GM10847 (cell line): ENCODE data around the gene CCDC61.

Experiments
- POLR2A ChIP-seq: IDR thresholded peaks from 2 replicates; pipeline ENCODE4 v1.6.1; 2011; ENCODE audit not compliant: insufficient read length; ENCODE audit errors: extremely low read depth

Gene CCDC61

DNA sequence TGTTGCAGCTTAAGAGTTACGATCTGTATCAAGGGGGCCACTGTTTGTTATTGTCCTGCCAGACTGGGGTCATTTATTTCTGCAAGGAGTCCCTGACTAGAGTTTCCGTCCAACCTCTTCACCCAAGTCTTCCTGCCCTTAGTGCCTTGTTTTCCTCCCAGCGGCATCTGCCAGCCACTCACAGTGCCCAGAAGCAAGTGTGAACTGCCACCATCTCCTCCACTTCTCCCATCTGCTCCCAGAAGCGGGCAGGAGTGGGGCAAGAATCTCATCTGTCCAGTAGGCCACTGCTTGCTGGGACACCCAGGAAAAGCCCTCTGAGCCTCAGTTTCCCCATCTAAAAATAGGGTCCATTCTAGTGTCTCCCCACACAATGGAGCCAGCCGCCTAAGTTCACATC is 25.6 kb upstream of the CCDC61 start:
- TF ChIP-seq POLR2A = no peak

DNA sequence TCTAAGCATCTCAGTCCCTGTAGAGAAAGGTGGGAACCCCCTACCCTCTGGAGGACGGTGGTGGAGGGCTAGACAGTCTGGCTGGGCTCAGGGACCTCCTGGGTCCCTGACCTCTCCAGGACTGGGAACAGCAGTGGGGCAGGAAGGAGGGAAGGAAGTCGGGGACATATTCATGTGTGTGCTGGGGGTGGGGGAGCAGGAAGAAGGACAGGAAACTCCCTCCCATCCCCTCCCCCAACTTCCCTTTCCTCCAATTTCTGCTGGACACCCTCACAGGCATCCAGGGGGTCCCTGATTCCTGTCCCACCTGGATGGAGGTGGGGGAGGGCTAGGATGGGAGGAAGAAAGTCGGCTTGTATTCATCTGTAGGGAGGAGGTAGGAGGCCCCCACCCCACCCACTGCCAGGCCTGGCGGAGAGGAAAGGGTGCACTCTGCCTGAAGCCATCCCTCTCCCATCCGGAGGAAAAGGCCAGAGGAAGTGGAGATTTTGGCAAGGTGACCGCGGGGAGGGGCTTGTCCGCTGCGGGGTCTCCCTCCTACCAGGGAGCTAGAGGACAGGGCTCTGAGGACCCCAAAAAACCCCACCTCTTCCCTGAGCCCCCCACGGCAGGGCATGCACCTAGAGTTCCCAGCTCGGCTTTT is 23.9 kb upstream of the CCDC61 start:
- no peak for TF ChIP-seq POLR2A

DNA sequence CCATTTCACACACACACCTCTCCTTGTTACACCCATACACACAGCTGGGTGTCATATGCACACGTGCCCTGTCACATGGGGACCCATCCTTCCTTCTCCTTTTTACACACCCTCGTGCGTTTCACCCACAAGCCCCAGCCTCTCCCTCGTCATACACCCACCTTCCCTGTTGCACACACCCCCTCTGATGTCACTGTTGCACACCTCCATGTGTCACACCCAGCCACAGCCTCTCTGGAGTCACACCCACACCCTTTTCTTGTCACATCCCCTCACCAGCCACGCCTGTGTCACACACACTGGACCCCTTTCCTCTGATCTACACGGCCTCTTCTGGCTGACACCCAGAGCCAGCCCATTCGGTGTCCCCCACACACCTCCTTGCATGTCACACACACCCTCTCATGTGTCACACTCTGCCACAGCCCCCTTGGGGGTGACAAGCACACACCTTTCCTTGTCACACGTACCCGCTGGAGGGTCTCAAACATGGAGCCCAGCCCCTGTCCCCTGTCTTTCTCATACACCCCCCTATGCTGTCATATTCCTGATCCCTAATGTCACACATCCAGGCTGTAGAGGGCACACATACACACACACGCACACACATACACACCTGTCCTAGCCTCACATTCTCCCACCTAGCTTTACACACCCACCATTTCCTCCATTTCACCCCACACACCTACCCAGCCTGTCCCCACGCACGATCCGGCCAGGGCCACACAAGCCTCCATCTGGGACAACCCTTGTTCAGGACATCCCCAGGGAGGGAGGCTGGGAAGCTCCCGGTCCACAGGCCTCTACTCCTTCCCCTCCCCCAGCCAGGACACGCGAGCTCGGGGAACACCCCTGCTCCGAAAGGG is 23.0 kb upstream of the CCDC61 start:
- no peak for TF ChIP-seq POLR2A

DNA sequence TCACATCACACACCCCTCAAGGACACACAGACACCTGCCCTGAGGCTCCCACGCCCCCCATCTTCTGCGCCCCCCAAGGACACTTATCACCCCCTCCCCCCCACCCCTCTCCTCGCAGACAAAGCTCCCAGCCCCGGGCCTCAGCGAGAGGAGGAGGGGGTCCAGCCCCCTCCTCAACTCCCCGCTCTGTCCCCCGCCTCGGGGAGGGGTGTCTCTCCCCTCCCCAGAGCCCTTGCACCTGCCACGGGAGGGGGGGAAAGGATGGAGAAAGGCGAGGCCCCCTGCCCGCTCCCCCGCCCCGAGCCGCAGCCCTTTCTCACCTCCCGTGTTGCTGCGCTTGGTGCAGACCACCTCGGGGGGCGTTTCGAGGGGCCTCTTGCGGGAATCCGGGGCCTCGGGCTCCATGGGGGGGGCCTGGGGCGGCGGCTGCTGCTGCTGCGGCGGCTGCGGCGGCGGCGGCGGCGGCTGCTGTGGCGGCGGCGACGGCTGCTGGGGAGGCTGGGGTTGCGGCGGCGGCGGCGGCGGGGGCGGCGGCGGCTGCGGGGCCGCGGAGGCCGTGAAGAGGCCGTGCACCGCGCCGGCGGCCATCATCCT is 22.2 kb upstream of the CCDC61 start:
- no peak for TF ChIP-seq POLR2A

DNA sequence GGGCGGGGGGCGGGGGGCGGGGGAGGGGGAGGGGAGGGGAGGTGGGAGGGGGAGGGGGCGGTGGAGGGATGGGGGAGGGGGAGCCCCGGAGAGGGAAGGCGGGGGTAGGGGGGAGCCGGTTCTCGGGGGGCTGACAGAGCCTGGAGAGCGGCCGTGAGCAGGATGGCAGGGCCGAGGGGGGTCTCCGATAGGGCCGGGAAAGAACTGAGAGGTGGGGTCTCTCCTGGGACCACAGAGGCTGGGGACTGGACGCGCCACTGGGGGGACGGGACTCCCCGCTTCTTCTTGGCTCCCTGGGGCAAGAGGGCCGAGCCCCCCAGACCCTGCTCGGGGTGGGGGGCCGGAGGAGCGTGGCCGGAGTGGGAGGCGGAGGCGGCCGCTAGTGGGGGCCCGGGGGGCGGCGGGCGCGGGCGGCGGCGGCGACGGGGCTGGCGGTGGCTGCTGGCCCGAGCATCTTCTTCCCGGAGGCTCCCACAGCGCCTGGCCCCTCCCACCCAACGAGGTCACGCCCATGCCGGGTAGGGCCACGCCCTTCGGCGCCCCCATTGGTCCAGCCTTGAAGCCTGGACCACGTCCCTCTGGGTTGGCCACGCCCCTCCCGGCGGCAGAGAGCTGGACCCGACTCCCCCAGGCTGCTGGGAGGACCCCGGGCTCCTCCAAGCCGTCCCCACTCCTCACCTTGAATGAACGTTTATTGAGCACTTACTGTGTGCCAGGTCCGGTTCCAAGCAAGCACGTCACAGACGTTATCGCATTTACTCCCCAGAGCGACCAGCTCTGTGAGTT is 21.5 kb upstream of the CCDC61 start, which contains the start of gene NOVA2:
NOVA2 (minus strand) TSS at position 313 of the 786 bp plus-strand sequence. CDS start 514 bp downstream, outside the sequence.
- TF ChIP-seq POLR2A = no peak

DNA sequence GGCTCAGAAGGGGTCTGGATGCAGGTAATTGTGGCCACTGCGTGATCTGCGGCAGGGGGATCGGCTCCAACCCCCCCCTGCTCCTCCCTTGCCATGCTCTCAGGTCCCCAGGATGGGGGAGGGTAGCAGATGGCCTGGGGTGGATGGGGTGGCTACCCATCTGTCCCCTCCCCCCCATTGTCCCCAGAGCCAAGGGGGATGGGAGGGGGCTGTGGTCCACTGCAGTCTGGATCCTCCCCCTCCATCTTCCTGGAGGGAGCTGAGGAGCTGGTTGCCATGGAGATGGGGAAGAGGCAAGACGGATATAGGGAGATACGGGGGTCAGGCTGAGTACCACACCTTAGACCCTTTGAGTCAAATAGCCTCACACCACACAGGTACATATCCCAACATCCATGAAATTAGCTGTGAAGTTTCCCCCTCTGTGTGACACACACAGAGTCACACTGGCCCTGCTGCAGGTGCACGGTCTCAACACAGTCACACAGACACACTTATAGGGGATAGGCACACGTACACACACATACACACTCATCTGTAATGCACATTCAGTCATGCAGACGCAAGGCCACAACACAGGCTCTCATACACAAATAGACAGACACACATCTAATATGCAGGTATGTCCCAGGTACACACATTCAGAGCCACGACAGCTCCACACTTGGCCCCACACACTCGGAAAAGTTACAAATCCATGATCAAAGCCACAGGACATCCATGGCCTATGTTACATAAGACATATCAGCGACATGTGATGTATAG is 19.8 kb upstream of the CCDC61 start:
- TF ChIP-seq POLR2A = no peak

DNA sequence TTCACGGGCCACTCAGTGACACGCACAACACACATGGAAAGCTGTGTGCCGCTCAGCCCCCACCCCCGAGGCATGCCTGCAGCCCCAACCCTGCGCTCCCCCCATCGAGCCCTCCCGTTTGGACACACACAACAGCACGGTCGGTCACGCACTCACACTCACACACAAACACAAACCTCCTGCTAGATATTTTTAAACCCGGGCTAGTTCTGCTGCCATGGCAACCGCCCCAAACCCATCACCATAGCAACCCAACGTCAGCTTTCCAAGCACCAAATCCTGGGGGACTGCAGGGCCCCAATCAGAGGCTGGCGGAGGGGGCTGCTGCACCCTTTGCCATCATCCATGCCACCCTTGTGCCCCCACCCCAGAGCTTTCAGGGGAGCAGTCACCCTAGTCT is 19.1 kb upstream of the CCDC61 start:
- TF ChIP-seq POLR2A = no peak

DNA sequence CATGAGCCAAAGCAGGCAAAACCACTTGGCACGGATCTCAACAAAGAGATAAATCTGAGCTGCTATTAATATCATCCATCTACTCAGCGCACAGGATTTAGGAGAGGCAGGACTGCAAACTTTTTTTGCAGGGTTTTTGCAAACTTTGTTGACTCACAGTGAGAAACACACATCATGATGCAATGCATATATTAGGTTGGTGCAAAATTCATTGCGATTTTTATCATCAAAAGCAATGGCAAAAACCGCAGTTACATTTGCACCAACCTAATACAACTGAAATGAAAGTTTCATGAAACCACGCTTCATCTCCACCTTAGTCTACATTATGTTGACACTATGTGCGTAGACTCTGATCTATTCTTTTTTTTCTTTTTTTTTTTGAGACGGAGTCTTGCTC is 17.1 kb upstream of the CCDC61 start:
- no peak for TF ChIP-seq POLR2A

DNA sequence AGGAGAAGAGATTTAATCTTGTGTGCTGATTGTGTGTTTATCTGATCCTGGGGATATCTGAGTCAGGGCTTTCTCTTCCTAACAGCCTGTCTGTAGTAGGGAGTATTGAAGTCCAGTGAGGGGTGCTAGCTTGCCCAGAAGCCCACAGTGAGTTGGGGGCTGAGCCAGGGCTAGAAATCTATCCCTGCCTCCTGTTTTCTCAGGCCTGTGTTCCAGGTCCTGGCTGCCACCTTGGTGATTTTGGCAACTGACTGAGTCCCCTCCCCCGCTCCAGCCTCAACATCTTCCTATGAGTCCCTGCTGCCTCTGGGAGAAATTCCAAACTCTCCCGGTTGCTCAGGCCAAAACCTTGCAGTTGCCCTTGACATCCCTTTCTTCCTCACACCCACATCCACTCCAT is 13.9 kb upstream of the CCDC61 start:
- TF ChIP-seq POLR2A = no peak

DNA sequence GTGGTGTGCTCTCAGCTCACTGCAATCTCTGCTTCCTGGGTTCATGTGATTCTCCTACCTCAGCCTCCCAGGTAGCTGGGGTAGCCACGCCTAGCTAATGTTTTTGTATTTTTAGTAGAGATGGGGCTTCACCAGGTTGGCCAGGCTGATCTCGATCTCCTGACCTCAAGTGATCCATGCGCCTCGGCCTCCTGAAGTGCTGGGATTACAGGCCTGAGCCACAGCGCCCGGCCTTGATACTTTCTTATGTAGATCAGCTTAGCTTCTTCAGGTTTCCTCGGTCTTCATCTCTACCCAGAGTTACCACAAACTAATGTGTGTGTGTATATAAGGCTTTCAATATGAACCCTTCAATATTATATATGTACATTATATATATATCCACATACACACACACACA is 9.9 kb upstream of the CCDC61 start:
- TF ChIP-seq POLR2A = no peak

DNA sequence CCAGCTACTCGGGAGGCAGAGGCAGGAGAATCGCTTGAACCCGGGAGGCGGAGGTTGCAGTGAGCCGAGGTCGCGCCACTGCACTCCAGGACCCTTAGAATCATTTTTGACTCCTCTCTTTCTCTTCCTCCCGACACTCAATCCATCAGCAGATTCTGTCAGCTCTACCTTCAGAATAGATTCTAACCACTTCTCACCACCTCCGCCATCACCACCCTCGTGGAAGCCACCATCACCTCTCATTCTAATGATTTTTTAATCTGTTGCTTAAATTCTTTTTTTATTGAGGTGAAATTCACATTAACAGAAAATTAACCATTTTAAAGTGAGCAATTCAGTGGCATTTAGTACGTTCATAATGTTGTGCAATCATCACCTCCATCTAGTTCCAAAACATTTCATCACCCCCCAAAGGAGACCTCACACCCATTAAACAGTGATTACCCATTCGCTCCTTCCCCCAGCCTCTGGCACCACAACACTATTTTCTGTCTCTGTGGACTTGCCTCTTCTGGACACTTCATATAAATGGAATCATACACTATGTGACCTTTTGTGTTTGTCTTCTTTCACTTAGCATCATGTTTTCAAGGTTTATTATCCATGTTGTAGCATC is 5.0 kb upstream of the CCDC61 start:
- no peak for TF ChIP-seq POLR2A

DNA sequence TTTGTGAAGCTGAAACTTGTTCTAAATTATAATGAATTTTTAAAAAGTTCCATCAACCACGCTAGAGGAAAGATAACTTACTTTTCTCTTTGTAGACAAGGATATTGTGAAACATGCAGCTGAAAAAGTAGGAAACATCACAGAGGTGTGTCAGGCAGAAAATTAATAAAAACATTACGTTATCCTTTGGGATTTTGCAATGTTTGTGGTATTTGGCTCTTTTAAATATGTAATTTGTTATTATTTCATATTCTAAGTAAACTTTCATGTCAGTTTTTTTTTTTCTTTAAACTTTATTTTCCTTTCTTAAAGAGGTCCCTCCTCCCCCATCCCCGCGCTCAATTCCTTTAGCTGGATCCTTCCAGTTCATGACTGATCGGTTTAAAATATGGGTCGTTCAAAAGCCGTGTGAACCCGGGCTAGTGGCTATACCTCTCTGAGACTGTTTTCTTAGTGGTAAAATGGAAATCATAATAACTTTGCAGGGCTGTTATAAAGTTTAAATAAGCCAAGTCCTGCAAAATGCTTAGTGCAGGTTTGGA is 740 bp upstream of the CCDC61 start:
- TF ChIP-seq POLR2A = no peak

DNA sequence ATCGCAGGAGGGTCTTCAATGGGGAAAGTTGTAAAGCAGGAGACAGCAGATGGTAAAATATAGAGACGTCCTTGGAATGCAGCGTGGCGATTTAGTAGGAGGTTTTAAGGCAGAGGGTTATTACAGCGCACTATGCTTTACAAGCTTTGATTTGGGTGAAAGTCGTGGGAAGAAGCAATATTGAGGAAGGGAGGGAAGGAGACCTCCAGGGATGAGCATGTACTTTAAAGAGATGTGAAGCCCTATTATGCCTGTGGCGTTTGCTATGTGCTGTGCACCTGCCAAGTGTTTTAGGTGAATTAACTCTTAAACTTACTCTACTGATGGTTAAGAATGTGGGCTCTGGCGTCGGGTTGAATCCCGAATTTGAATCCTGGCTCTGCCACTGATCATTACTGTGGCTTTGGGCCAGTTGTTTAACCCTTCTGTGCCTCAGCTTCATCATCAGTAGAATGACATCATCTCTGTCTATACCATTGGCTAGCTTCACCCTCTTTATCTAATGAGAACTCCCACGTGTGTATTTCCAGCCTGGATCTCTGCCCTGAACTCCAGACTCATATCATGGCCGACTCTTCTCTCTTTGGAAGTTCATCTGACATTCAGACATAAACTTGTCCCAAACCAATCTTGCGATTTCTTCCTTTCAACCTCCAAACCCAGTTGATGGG is 583 bp downstream of the CCDC61 start:
- TF ChIP-seq POLR2A = no peak

DNA sequence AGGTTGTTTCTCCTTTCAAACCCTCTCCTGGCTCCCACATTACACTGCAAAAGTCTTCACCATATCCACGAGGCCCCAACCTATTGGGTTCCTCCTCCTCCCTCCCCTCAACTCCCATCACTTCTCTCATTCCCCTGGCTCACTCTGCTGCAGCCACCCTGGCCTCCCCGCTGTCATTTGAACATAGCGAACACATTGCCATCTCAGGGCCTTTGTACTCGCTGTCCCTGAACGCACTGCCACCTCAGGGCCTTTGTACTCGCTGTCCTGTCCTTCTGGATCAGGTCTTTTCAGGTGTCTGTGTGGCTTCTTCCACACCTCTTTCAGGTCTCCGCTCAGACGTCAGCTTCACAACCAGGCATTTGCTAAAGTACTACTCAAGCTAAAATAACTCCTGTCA is 1.7 kb downstream of the CCDC61 start:
- TF ChIP-seq POLR2A = no peak

DNA sequence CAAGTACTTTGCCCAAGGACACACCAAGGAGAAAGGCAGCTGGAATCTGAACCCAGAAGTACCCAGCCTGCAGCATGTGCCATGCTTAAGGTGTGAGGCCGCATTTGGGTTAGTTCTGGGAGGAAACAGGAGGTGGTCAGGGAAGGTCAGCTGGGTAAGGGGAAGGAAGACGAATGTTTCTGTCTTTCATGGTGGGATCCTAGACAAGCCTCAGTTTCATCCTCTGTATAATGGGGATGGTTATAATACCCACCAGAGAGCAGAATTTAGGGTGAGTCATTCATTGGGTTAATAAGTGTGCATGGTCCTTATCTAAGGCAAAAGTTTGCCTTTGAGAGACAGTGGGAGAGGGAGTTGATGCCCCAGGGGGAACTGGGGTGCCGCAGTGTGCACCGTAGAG is 3.6 kb downstream of the CCDC61 start:
- TF ChIP-seq POLR2A = no peak
